HCT116 (cell line): ENCODE measurements around the gene LIM2.

Experiments
- CEBPB ChIP-seq: IDR thresholded peaks from 2 replicates; pipeline ENCODE4 v1.6.1; 2012; ENCODE audit warnings: low read depth
- EZH2 ChIP-seq: fragments of 200-600 bp; sonication (generic); IDR thresholded peaks from 2 replicates; pipeline ENCODE4 v1.6.1; 2017; ENCODE audit warnings: antibody characterized with exemption, mixed run types
- POLR2A ChIP-seq: IDR thresholded peaks from 2 replicates; pipeline ENCODE4 v1.7.0; 2011; ENCODE audit warnings: borderline replicate concordance; ENCODE audit not compliant: insufficient read depth, insufficient read length; ENCODE audit errors: extremely low read depth
- SP1 ChIP-seq: IDR thresholded peaks from 2 replicates; pipeline ENCODE4 v1.6.1; 2012; ENCODE audit warnings: low read depth
- ZNF274 ChIP-seq: fragments of 200-500 bp; sonication (Bioruptor generic); IDR thresholded peaks from 2 replicates; pipeline ENCODE4 v1.6.1; 2014; ENCODE audit warnings: mild to moderate bottlenecking, low read depth, low read length, inconsistent platforms
- TF ChIP-seq, protein P1 (sequence below), 3 experiments: fragments of 200-600 bp in 1 of 3; sonication (generic) in 1 of 3; IDR thresholded peaks in 2 of 3; conservative IDR thresholded peaks in 1 of 3; 2 replicates each; pipeline ENCODE4 v1.5.1; 2012 to 2017; ENCODE audit warnings: low read depth in 2 of 3, low read length in 2 of 3, antibody characterized with exemption in 1 of 3, borderline replicate concordance in 1 of 3, control low read depth in 1 of 3, mild to moderate bottlenecking in 1 of 3, mixed read lengths in 1 of 3, mixed run types in 1 of 3, moderate library complexity in 1 of 3; ENCODE audit not compliant: insufficient read depth in 1 of 3
- TF ChIP-seq, protein P2 (sequence below): IDR thresholded peaks from 2 replicates; pipeline ENCODE4 v1.6.1; 2012; ENCODE audit warnings: low read depth

DNA sequence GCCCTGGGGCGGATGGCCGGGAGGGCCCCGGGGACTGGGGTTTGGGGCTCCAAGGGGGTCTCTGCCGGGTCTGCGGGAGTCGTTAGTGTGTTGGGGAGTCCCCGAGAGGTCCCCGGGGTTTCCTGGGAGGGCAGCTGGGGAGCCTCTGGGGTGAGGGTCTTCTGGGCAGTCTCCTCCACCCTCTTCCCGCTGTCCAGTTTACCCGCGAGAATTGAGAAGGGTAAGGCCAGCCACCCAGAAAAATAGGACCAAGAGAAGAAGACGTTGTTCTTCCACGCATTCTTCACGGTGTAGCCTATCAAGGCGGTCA, 20.6 kb downstream of the LIM2 start:
- TF ChIP-seq, protein P1, sequence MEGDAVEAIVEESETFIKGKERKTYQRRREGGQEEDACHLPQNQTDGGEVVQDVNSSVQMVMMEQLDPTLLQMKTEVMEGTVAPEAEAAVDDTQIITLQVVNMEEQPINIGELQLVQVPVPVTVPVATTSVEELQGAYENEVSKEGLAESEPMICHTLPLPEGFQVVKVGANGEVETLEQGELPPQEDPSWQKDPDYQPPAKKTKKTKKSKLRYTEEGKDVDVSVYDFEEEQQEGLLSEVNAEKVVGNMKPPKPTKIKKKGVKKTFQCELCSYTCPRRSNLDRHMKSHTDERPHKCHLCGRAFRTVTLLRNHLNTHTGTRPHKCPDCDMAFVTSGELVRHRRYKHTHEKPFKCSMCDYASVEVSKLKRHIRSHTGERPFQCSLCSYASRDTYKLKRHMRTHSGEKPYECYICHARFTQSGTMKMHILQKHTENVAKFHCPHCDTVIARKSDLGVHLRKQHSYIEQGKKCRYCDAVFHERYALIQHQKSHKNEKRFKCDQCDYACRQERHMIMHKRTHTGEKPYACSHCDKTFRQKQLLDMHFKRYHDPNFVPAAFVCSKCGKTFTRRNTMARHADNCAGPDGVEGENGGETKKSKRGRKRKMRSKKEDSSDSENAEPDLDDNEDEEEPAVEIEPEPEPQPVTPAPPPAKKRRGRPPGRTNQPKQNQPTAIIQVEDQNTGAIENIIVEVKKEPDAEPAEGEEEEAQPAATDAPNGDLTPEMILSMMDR (IDR thresholded peaks at IDR 0.05 in 2 of 3, conservative IDR thresholded peaks at IDR 0.05 in 1 of 3; ENCODE audit: borderline replicate concordance in 1 of 3, insufficient read depth in 1 of 3, low read depth in 2 of 3, low read length in 2 of 3), result no peak
- no peak for TF ChIP-seq ZNF274
- no peak for TF ChIP-seq EZH2
- no peak for TF ChIP-seq SP1
- peak; percentile 26 for TF ChIP-seq POLR2A
- TF ChIP-seq, protein P2, sequence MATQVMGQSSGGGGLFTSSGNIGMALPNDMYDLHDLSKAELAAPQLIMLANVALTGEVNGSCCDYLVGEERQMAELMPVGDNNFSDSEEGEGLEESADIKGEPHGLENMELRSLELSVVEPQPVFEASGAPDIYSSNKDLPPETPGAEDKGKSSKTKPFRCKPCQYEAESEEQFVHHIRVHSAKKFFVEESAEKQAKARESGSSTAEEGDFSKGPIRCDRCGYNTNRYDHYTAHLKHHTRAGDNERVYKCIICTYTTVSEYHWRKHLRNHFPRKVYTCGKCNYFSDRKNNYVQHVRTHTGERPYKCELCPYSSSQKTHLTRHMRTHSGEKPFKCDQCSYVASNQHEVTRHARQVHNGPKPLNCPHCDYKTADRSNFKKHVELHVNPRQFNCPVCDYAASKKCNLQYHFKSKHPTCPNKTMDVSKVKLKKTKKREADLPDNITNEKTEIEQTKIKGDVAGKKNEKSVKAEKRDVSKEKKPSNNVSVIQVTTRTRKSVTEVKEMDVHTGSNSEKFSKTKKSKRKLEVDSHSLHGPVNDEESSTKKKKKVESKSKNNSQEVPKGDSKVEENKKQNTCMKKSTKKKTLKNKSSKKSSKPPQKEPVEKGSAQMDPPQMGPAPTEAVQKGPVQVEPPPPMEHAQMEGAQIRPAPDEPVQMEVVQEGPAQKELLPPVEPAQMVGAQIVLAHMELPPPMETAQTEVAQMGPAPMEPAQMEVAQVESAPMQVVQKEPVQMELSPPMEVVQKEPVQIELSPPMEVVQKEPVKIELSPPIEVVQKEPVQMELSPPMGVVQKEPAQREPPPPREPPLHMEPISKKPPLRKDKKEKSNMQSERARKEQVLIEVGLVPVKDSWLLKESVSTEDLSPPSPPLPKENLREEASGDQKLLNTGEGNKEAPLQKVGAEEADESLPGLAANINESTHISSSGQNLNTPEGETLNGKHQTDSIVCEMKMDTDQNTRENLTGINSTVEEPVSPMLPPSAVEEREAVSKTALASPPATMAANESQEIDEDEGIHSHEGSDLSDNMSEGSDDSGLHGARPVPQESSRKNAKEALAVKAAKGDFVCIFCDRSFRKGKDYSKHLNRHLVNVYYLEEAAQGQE, result no peak
- TF ChIP-seq CEBPB, result no peak
